DND-41 (cell line): ENCODE results near the gene SLC23A2.

Source experiments
- EZH2 ChIP-seq: IDR thresholded peaks from 3 replicates; pipeline ENCODE4 v1.6.1; 2012; ENCODE audit warnings: borderline replicate concordance, low read depth, mild to moderate bottlenecking, moderate library complexity, low read length, inconsistent platforms; ENCODE audit not compliant: severe bottlenecking
- TF ChIP-seq, protein P1 (sequence below): IDR thresholded peaks from 2 replicates; pipeline ENCODE4 v1.5.1; 2012; ENCODE audit warnings: borderline replicate concordance, low read length, moderate library complexity, mild to moderate bottlenecking; ENCODE audit not compliant: poor library complexity, severe bottlenecking; ENCODE audit errors: extremely low read depth

- TF ChIP-seq EZH2 = no peak
- TF ChIP-seq, protein P1, sequence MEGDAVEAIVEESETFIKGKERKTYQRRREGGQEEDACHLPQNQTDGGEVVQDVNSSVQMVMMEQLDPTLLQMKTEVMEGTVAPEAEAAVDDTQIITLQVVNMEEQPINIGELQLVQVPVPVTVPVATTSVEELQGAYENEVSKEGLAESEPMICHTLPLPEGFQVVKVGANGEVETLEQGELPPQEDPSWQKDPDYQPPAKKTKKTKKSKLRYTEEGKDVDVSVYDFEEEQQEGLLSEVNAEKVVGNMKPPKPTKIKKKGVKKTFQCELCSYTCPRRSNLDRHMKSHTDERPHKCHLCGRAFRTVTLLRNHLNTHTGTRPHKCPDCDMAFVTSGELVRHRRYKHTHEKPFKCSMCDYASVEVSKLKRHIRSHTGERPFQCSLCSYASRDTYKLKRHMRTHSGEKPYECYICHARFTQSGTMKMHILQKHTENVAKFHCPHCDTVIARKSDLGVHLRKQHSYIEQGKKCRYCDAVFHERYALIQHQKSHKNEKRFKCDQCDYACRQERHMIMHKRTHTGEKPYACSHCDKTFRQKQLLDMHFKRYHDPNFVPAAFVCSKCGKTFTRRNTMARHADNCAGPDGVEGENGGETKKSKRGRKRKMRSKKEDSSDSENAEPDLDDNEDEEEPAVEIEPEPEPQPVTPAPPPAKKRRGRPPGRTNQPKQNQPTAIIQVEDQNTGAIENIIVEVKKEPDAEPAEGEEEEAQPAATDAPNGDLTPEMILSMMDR = no peak
These were observed 190.8 kb downstream of the SLC23A2 start for GRCh38 chr20:4810426-4811019.
